HEK293 (cell line): Measurements from ENCODE around the gene CDK5R2.

ENCODE experiments used
- CTCF ChIA-PET: fragments of 350-600 bp; formaldehyde crosslinking; extraction: SDS; loops from one replicate; lab custom pipeline; 2021; ENCODE audit warnings: antibody characterized with exemption; lab: Yijun Ruan, JAX
- POLR2A ChIA-PET: fragments of 300-600 bp; formaldehyde crosslinking; extraction: SDS; loops from one replicate; lab custom pipeline; 2020; ENCODE audit warnings: antibody characterized with exemption, inconsistent platforms; lab: Yijun Ruan, JAX
- H3K27ac ChIP-seq: fragments of 200-500 bp; sonication (Bioruptor generic); 2 replicates; pipeline ENCODE4 v1.5.1; 2014; ENCODE audit warnings: low read depth, low read length, control low read depth, inconsistent platforms; ENCODE audit errors: extremely low read depth
- H3K36me3 ChIP-seq, 2 experiments: fragments of 200-500 bp in 1 of 2; sonication (Bioruptor generic) in 1 of 2; 1 replicate in 1 of 2; 2 replicates in 1 of 2; pipeline ENCODE4 v1.5.1; 2014 to 2017; ENCODE audit warnings: inconsistent platforms in 2 of 2, low read length in 2 of 2; ENCODE audit not compliant: control insufficient read depth in 2 of 2, insufficient read depth in 1 of 2
- H3K4me1 ChIP-seq: fragments of 200-500 bp; sonication (Bioruptor generic); 2 replicates; pipeline ENCODE4 v1.5.1; 2014; ENCODE audit warnings: mild to moderate bottlenecking, low read length, inconsistent platforms; ENCODE audit not compliant: control insufficient read depth, insufficient read depth
- H3K4me3 ChIP-seq: 2 replicates; pipeline ENCODE4 v1.5.1; 2011; ENCODE audit warnings: low read depth, mild to moderate bottlenecking, control low read depth, low read length, moderate library complexity
- H3K9me3 ChIP-seq: fragments of 200-500 bp; sonication (Bioruptor generic); 2 replicates; pipeline ENCODE4 v1.5.1; 2014; ENCODE audit warnings: low read depth, low read length, inconsistent platforms; ENCODE audit not compliant: control insufficient read depth, insufficient read depth
- IKZF3 ChIP-seq: fragments of 450-650 bp; IDR thresholded peaks from 2 replicates; pipeline ENCODE4 v1.5.0; 2018; ENCODE audit warnings: missing biosample characterization, mild to moderate bottlenecking, missing genetic modification characterization, moderate library complexity
- OVOL3 ChIP-seq: fragments of 450-650 bp; formaldehyde crosslinking; IDR thresholded peaks from 2 replicates; pipeline ENCODE4 v1.5.1; 2016; ENCODE audit warnings: missing biosample characterization, missing genetic modification characterization
- SCRT2 ChIP-seq: fragments of 450-650 bp; formaldehyde crosslinking; IDR thresholded peaks from 2 replicates; pipeline ENCODE4 v1.5.1; 2016; ENCODE audit warnings: missing biosample characterization, missing genetic modification characterization
- SP2 ChIP-seq: fragments of 450-650 bp; formaldehyde crosslinking; IDR thresholded peaks from 2 replicates; pipeline ENCODE4 v1.5.1; 2016; ENCODE audit warnings: missing biosample characterization, missing genetic modification characterization
- YY1 ChIP-seq: fragments of 450-650 bp; formaldehyde crosslinking; IDR thresholded peaks from 2 replicates; pipeline ENCODE4 v1.5.1; 2018; ENCODE audit warnings: missing biosample characterization, missing genetic modification characterization
- ZBTB17 ChIP-seq: fragments of 450-650 bp; formaldehyde crosslinking; IDR thresholded peaks from 2 replicates; pipeline ENCODE4 v1.5.1; 2016; ENCODE audit warnings: missing biosample characterization, missing genetic modification characterization
- ZBTB48 ChIP-seq: fragments of 450-650 bp; formaldehyde crosslinking; IDR thresholded peaks from 2 replicates; pipeline ENCODE4 v1.5.1; 2016; ENCODE audit warnings: missing biosample characterization, missing genetic modification characterization
- ZFP37 ChIP-seq: fragments of 450-650 bp; formaldehyde crosslinking; IDR thresholded peaks from 2 replicates; pipeline ENCODE4 v1.5.1; 2016; ENCODE audit warnings: missing biosample characterization, missing genetic modification characterization
- ZNF239 ChIP-seq: fragments of 450-650 bp; formaldehyde crosslinking; IDR thresholded peaks from 2 replicates; pipeline ENCODE4 v1.5.1; 2016; ENCODE audit warnings: missing biosample characterization, missing genetic modification characterization
- ZNF24 ChIP-seq: fragments of 450-650 bp; formaldehyde crosslinking; IDR thresholded peaks from 2 replicates; pipeline ENCODE4 v1.5.1; 2016; ENCODE audit warnings: missing biosample characterization, missing genetic modification characterization
- ZNF302 ChIP-seq: fragments of 450-650 bp; formaldehyde crosslinking; IDR thresholded peaks from 2 replicates; pipeline ENCODE4 v1.5.1; 2016; ENCODE audit warnings: missing biosample characterization, missing genetic modification characterization, low read depth
- ZNF341 ChIP-seq: fragments of 450-650 bp; formaldehyde crosslinking; IDR thresholded peaks from 2 replicates; pipeline ENCODE4; 2016; ENCODE audit warnings: low read depth, missing biosample characterization, missing genetic modification characterization
- ZNF391 ChIP-seq: fragments of 450-650 bp; formaldehyde crosslinking; IDR thresholded peaks from 2 replicates; pipeline ENCODE4 v1.5.1; 2016; ENCODE audit warnings: low read depth, missing biosample characterization, missing genetic modification characterization, borderline replicate concordance
- ZNF548 ChIP-seq: fragments of 450-650 bp; formaldehyde crosslinking; IDR thresholded peaks from 2 replicates; pipeline ENCODE4 v1.5.1; 2016; ENCODE audit warnings: missing biosample characterization, missing genetic modification characterization
- ZNF623 ChIP-seq: fragments of 450-650 bp; formaldehyde crosslinking; IDR thresholded peaks from 2 replicates; pipeline ENCODE4 v1.5.1; 2016; ENCODE audit warnings: missing biosample characterization, missing genetic modification characterization
- ZNF624 ChIP-seq: fragments of 450-650 bp; formaldehyde crosslinking; IDR thresholded peaks from 2 replicates; pipeline ENCODE4 v1.5.1; 2017; ENCODE audit warnings: missing biosample characterization, missing genetic modification characterization
- ZNF670 ChIP-seq: fragments of 450-650 bp; formaldehyde crosslinking; IDR thresholded peaks from 2 replicates; pipeline ENCODE4 v1.5.1; 2016; ENCODE audit warnings: missing biosample characterization, missing genetic modification characterization, low read depth
- ZNF76 ChIP-seq: fragments of 450-650 bp; formaldehyde crosslinking; IDR thresholded peaks from 2 replicates; pipeline ENCODE4; 2016; ENCODE audit warnings: low read depth, missing biosample characterization, missing genetic modification characterization, borderline replicate concordance
- ZNF792 ChIP-seq: fragments of 450-650 bp; formaldehyde crosslinking; IDR thresholded peaks from 2 replicates; pipeline ENCODE4 v1.5.1; 2016; ENCODE audit warnings: missing biosample characterization, missing genetic modification characterization
- ZXDB ChIP-seq: fragments of 450-650 bp; formaldehyde crosslinking; IDR thresholded peaks from 2 replicates; pipeline ENCODE4 v1.5.1; 2016; ENCODE audit warnings: missing biosample characterization, missing genetic modification characterization
- TF ChIP-seq, protein P1 (sequence below): fragments of 450-650 bp; formaldehyde crosslinking; IDR thresholded peaks from 2 replicates; pipeline ENCODE4 v1.5.1; 2016; ENCODE audit warnings: missing biosample characterization, missing genetic modification characterization
- TF ChIP-seq, protein P2 (sequence below): fragments of 450-650 bp; formaldehyde crosslinking; IDR thresholded peaks from 2 replicates; pipeline ENCODE4 v1.5.1; 2016; ENCODE audit warnings: missing biosample characterization, missing genetic modification characterization

CDK5R2 gene

DNA sequence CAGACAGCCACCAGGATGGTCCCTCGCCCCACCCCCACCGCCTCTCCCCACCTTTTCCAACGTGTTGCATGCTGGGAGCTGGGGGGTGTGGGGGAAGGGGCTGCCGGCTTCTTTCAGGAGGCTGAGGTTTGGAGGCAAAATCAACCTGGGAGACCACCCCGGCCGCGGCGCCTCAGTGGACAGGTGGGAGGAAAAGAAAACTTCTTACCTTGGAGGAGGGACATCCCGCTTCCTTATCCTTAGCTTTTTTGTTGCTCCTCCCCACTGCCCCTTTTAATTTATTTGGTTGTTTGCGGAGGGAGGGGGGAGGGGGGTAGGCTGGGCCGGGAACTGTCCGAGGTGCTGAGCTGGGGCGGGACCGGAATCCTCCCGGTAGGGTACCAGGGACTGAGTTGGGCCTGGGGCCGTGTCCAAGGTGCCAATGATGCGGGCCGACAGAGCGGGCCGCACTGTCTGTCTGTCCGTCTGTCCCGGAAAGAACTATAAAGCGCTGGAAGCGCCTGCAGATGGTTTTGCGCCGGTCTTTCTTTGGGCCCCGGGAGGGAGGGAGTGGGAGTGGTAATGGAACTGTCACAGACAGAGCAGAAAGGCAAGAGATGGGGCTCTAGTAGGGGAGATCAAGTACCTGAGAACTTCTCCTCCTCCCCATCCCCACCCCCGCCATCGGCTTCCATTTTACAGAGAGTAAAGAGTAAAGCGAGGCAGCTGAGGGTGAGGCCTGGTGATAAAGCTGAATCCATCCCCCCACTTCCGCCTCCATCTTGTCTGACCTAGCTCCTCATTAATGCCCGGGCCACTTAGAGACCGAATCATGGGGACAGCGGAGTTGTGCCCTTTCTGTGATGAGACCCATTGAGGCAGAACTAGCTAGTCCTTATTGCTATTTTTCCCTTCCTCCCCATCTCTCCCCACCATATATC, 2.4 kb downstream of the CDK5R2 start:
- Histone ChIP-seq H3K9me3 (no peaks in the 10 kb centered on the region), H3K27ac (no peak overlapping the region), H3K4me1 (peaks cover 9% of the 10 kb centered on the region), H3K36me3 (no peaks in the 10 kb centered on the region), H3K4me3 (no peak overlapping the region)
- no peak for TF ChIP-seq ZNF239
- peak; percentile 16; the same call in 1 of the 2 replicates for TF ChIP-seq SP2
- TF ChIP-seq ZNF623, result no peak
- TF ChIP-seq, protein P1, sequence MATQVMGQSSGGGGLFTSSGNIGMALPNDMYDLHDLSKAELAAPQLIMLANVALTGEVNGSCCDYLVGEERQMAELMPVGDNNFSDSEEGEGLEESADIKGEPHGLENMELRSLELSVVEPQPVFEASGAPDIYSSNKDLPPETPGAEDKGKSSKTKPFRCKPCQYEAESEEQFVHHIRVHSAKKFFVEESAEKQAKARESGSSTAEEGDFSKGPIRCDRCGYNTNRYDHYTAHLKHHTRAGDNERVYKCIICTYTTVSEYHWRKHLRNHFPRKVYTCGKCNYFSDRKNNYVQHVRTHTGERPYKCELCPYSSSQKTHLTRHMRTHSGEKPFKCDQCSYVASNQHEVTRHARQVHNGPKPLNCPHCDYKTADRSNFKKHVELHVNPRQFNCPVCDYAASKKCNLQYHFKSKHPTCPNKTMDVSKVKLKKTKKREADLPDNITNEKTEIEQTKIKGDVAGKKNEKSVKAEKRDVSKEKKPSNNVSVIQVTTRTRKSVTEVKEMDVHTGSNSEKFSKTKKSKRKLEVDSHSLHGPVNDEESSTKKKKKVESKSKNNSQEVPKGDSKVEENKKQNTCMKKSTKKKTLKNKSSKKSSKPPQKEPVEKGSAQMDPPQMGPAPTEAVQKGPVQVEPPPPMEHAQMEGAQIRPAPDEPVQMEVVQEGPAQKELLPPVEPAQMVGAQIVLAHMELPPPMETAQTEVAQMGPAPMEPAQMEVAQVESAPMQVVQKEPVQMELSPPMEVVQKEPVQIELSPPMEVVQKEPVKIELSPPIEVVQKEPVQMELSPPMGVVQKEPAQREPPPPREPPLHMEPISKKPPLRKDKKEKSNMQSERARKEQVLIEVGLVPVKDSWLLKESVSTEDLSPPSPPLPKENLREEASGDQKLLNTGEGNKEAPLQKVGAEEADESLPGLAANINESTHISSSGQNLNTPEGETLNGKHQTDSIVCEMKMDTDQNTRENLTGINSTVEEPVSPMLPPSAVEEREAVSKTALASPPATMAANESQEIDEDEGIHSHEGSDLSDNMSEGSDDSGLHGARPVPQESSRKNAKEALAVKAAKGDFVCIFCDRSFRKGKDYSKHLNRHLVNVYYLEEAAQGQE (tag by site-specific recombination), result peak; percentile 86
- TF ChIP-seq SCRT2 (tag by site-specific recombination), result peak; percentile 32; the same call in 1 of the 2 replicates
- no peak for TF ChIP-seq ZNF302 (tag by site-specific recombination)
- peak; percentile 65 for TF ChIP-seq ZNF76 (tag by site-specific recombination)
- TF ChIP-seq, protein P2, sequence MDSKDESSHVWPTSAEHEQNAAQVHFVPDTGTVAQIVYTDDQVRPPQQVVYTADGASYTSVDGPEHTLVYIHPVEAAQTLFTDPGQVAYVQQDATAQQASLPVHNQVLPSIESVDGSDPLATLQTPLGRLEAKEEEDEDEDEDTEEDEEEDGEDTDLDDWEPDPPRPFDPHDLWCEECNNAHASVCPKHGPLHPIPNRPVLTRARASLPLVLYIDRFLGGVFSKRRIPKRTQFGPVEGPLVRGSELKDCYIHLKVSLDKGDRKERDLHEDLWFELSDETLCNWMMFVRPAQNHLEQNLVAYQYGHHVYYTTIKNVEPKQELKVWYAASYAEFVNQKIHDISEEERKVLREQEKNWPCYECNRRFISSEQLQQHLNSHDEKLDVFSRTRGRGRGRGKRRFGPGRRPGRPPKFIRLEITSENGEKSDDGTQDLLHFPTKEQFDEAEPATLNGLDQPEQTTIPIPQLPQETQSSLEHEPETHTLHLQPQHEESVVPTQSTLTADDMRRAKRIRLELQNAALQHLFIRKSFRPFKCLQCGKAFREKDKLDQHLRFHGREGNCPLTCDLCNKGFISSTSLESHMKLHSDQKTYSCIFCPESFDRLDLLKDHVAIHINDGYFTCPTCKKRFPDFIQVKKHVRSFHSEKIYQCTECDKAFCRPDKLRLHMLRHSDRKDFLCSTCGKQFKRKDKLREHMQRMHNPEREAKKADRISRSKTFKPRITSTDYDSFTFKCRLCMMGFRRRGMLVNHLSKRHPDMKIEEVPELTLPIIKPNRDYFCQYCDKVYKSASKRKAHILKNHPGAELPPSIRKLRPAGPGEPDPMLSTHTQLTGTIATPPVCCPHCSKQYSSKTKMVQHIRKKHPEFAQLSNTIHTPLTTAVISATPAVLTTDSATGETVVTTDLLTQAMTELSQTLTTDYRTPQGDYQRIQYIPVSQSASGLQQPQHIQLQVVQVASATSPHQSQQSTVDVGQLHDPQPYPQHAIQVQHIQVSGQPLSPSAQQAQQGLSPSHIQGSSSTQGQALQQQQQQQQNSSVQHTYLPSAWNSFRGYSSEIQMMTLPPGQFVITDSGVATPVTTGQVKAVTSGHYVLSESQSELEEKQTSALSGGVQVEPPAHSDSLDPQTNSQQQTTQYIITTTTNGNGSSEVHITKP (tag by site-specific recombination), result no peak
- ChIA-PET POLR2A (interaction anchor here (0.7 to 1.5 kb wide), 3 partner anchors 53 to 211 kb away, joined by 3 to 6 read pairs (median 5); no protein-coding TSS in a partner anchor), CTCF (interaction anchor here (0.7 to 2.3 kb wide), 2 partner anchors 64 to 86 kb away, joined by 3 to 8 read pairs; no protein-coding TSS in a partner anchor)

DNA sequence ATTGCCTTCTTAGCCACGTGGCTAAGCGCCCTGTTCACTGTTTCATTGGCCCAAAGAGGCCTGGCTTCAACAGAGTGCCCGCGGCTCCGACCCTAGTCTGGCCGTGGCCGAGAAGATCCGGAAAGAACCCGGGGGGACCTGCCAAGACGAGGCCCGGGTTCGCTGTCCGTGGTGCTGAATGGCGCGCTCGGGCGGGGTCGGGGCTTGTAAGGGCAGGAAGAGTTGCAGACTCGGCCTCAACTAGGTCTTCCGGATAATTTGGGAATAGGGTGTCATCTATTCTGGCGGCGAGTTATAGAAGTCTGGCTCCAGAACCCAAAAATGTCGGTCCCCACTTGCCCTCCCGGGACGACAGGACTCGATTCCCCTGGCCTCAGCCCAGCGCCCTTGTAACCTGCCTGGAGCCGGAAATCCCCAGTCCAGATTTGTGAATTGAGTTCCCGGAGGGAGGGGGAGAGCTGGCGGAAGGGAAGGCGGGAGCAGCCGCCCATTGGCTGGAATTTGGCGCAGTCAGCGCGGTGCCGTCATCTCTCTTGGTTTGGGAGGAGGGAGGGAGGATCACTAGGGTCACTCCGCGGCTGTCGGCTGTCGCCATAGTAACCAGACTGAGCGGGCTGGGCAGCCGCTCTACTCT, 3.5 kb downstream of the CDK5R2 start:
- H3K27ac ChIP-seq, result no peak overlapping the region
- TF ChIP-seq ZNF24, result no peak
- no peak for TF ChIP-seq ZNF391 (tag by site-specific recombination)
- TF ChIP-seq ZXDB (tag by site-specific recombination), result 0 out of 2 replicates have a peak, but pooled peaks have one; percentile 21
- TF ChIP-seq OVOL3 (tag by site-specific recombination), result no peak
- TF ChIP-seq, protein P2 (tag by site-specific recombination), result no peak
- no peak for TF ChIP-seq YY1
- TF ChIP-seq ZNF670 (tag by site-specific recombination), result no peak
- no peak for TF ChIP-seq ZNF792 (tag by site-specific recombination)
- no peak for TF ChIP-seq ZNF548 (tag by site-specific recombination)
- TF ChIP-seq IKZF3 (tag by site-specific recombination), result peak; percentile 39; the same call in 1 of the 2 replicates
- TF ChIP-seq ZBTB17 (tag by site-specific recombination), result peak; percentile 83
- peak; percentile 100 for TF ChIP-seq ZNF341
- no peak for TF ChIP-seq ZNF624
- TF ChIP-seq ZBTB48 (tag by site-specific recombination), result no peak
- 0 out of 2 replicates have a peak, but pooled peaks have one; percentile 27 for TF ChIP-seq ZFP37 (tag by site-specific recombination)

More for the DNA sequence above, 3.5 kb downstream of the CDK5R2 start:
- CTCF ChIA-PET, result interaction anchor here (0.6 to 6.2 kb wide), 6 partner anchors 13 to 191 kb away, joined by 3 to 65 read pairs (median 6); no protein-coding TSS in a partner anchor
- H3K4me1 ChIP-seq, result peaks cover 9% of the 10 kb centered on the region
- peak overlapping the region; percentile 39 for H3K4me3 ChIP-seq
- H3K9me3 ChIP-seq, result no peaks in the 10 kb centered on the region
- POLR2A ChIA-PET, result interaction anchor here (1.2 kb wide), 1 partner anchor 17 kb away, joined by 4 read pairs; no protein-coding TSS in a partner anchor
- H3K36me3 ChIP-seq, result no peaks in the 10 kb centered on the region
